ENCODE measurements around the gene TPCN1.

The TPCN1 gene

GRCh38 chr12:113284751-113285150 lies 63.5 kb downstream of the TPCN1 start:
- Histone ChIP-seq H3K23ac (ENCODE audit: low read length in 2 of 2) (no peak overlapping the region), H3K9ac (ENCODE audit: low read length) (no peak overlapping the region), H3K79me1 (replicated peaks; ENCODE audit: low read length, poor library complexity, severe bottlenecking) (peaks cover 1% of the 10 kb centered on the region), H2BK120ac (ENCODE audit: low read depth, low read length) (no peak overlapping the region), H3K36me3 (ENCODE audit: control insufficient read depth in 1 of 2, insufficient read depth in 2 of 2, low read depth in 1 of 2, low read length in 2 of 2) (peaks cover 58 to 65% of the 10 kb centered on the region in 2 experiments), H2BK5ac (ENCODE audit: low read depth, low read length, poor library complexity, severe bottlenecking) (no peak overlapping the region), H2AFZ (ENCODE audit: low read depth, low read length) (no peak overlapping the region), H2BK15ac (ENCODE audit: low read depth, poor library complexity, severe bottlenecking) (no peak overlapping the region), H3K18ac (ENCODE audit: low read depth in 1 of 2, low read length in 2 of 2) (no peak overlapping the region), H2BK12ac (ENCODE audit: low read length in 2 of 2) (no peak overlapping the region), H3K4ac (ENCODE audit: low read depth in 1 of 2, low read length in 2 of 2) (no peak overlapping the region), H3K9me3 (ENCODE audit: control insufficient read depth, low read length) (no peaks in the 10 kb centered on the region), H4K91ac (ENCODE audit: low read length) (no peak overlapping the region), H3K27me3 (ENCODE audit: control insufficient read depth in 1 of 2, insufficient read depth in 1 of 2, low read length in 2 of 2) (no peaks in the 10 kb centered on the region), H3K27ac (ENCODE audit: low read length, poor library complexity, severe bottlenecking) (no peak overlapping the region), H2AK5ac (ENCODE audit: low read length, severe bottlenecking) (no peak overlapping the region), H3K4me1 (ENCODE audit: control insufficient read depth, insufficient read depth, low read depth, low read length) (peaks cover 11% of the 10 kb centered on the region), H3K4me3 (ENCODE audit: insufficient read depth in 1 of 2, low read depth in 1 of 2, low read length in 2 of 2) (no peak overlapping the region), H3K14ac (ENCODE audit: low read length in 2 of 2) (no peak overlapping the region), H3K4me2 (ENCODE audit: low read length, poor library complexity, severe bottlenecking) (no peak overlapping the region), H4K8ac (ENCODE audit: low read length) (no peak overlapping the region)
- DNase-seq, result no peak
- 73% methylated on average over 13 of the region's 13 CpGs for WGBS

GRCh38 chr12:113285679-113286610 lies 64.7 kb downstream of the TPCN1 start:
- H3K79me1 ChIP-seq (replicated peaks; ENCODE audit: low read length, poor library complexity, severe bottlenecking), result peaks cover 1% of the 10 kb centered on the region
- WGBS, result 87% methylated on average over 22 of the region's 22 CpGs
- H3K4me1 ChIP-seq (ENCODE audit: control insufficient read depth, insufficient read depth, low read depth, low read length), result peaks cover 11% of the 10 kb centered on the region
- H3K4ac ChIP-seq (ENCODE audit: low read depth in 1 of 2, low read length in 2 of 2), result peak overlapping the region in 1 of 2 experiments; percentile 65
- no peak overlapping the region for H2BK5ac ChIP-seq (ENCODE audit: low read depth, low read length, poor library complexity, severe bottlenecking)
- H3K4me2 ChIP-seq (ENCODE audit: low read length, poor library complexity, severe bottlenecking), result no peak overlapping the region
- no peak overlapping the region for H4K91ac ChIP-seq (ENCODE audit: low read length)
- no peak overlapping the region for H3K9ac ChIP-seq (ENCODE audit: low read length)
- H4K8ac ChIP-seq (ENCODE audit: low read length), result no peak overlapping the region
- H2AFZ ChIP-seq (ENCODE audit: low read depth, low read length), result no peak overlapping the region
- H3K36me3 ChIP-seq (ENCODE audit: control insufficient read depth in 1 of 2, insufficient read depth in 2 of 2, low read depth in 1 of 2, low read length in 2 of 2), result peaks cover 65 to 70% of the 10 kb centered on the region in 2 experiments
- H3K18ac ChIP-seq (ENCODE audit: low read depth in 1 of 2, low read length in 2 of 2), result no peak overlapping the region
- H3K14ac ChIP-seq (ENCODE audit: low read length in 2 of 2), result no peak overlapping the region
- peak overlapping the region in 1 of 2 experiments; percentile 34 for H3K23ac ChIP-seq (ENCODE audit: low read length in 2 of 2)
- no peak overlapping the region for H2BK120ac ChIP-seq (ENCODE audit: low read depth, low read length)
- H3K4me3 ChIP-seq (ENCODE audit: insufficient read depth in 1 of 2, low read depth in 1 of 2, low read length in 2 of 2), result no peak overlapping the region
- H3K27me3 ChIP-seq (ENCODE audit: control insufficient read depth in 1 of 2, insufficient read depth in 1 of 2, low read length in 2 of 2), result no peaks in the 10 kb centered on the region
- no peak overlapping the region for H2AK5ac ChIP-seq (ENCODE audit: low read length, severe bottlenecking)
- DNase-seq, result no peak
- no peaks in the 10 kb centered on the region for H3K9me3 ChIP-seq (ENCODE audit: control insufficient read depth, low read length)
- H3K27ac ChIP-seq (ENCODE audit: low read length, poor library complexity, severe bottlenecking), result no peak overlapping the region
- no peak overlapping the region for H2BK12ac ChIP-seq (ENCODE audit: low read length in 2 of 2)
- no peak overlapping the region for H2BK15ac ChIP-seq (ENCODE audit: low read depth, poor library complexity, severe bottlenecking)

- Histone ChIP-seq H3K27ac (ENCODE audit: low read length, poor library complexity, severe bottlenecking) (no peak overlapping the region), H2AK5ac (ENCODE audit: low read length, severe bottlenecking) (no peak overlapping the region), H3K36me3 (ENCODE audit: control insufficient read depth in 1 of 2, insufficient read depth in 2 of 2, low read depth in 1 of 2, low read length in 2 of 2) (peaks cover 67 to 74% of the 10 kb centered on the region in 2 experiments), H2BK12ac (ENCODE audit: low read length in 2 of 2) (no peak overlapping the region), H3K4me1 (ENCODE audit: control insufficient read depth, insufficient read depth, low read depth, low read length) (peaks cover 11% of the 10 kb centered on the region), H3K14ac (ENCODE audit: low read length in 2 of 2) (no peak overlapping the region), H3K9me3 (ENCODE audit: control insufficient read depth, low read length) (no peaks in the 10 kb centered on the region), H4K8ac (ENCODE audit: low read length) (no peak overlapping the region), H3K4me2 (ENCODE audit: low read length, poor library complexity, severe bottlenecking) (no peak overlapping the region), H2BK5ac (ENCODE audit: low read depth, low read length, poor library complexity, severe bottlenecking) (no peak overlapping the region), H3K4ac (ENCODE audit: low read depth in 1 of 2, low read length in 2 of 2) (no peak overlapping the region), H4K91ac (ENCODE audit: low read length) (no peak overlapping the region), H3K18ac (ENCODE audit: low read depth in 1 of 2, low read length in 2 of 2) (no peak overlapping the region), H3K79me1 (replicated peaks; ENCODE audit: low read length, poor library complexity, severe bottlenecking) (peaks cover 1% of the 10 kb centered on the region), H2BK15ac (ENCODE audit: low read depth, poor library complexity, severe bottlenecking) (no peak overlapping the region), H2AFZ (ENCODE audit: low read depth, low read length) (no peak overlapping the region), H3K9ac (ENCODE audit: low read length) (no peak overlapping the region), H3K27me3 (ENCODE audit: control insufficient read depth in 1 of 2, insufficient read depth in 1 of 2, low read length in 2 of 2) (no peaks in the 10 kb centered on the region), H2BK120ac (ENCODE audit: low read depth, low read length) (no peak overlapping the region), H3K4me3 (ENCODE audit: insufficient read depth in 1 of 2, low read depth in 1 of 2, low read length in 2 of 2) (no peak overlapping the region), H3K23ac (ENCODE audit: low read length in 2 of 2) (no peak overlapping the region)
- 93% methylated on average over 11 of the region's 11 CpGs for WGBS
- DNase-seq, result no peak
These were observed 65.4 kb downstream of the TPCN1 start for GRCh38 chr12:113286712-113287111.

- peaks cover 1% of the 10 kb centered on the region for H3K79me1 ChIP-seq (replicated peaks; ENCODE audit: low read length, poor library complexity, severe bottlenecking)
- no peak overlapping the region for H3K4me2 ChIP-seq (ENCODE audit: low read length, poor library complexity, severe bottlenecking)
- peaks cover 11% of the 10 kb centered on the region for H3K4me1 ChIP-seq (ENCODE audit: control insufficient read depth, insufficient read depth, low read depth, low read length)
- no peak overlapping the region for H2AK5ac ChIP-seq (ENCODE audit: low read length, severe bottlenecking)
- H3K4me3 ChIP-seq (ENCODE audit: insufficient read depth in 1 of 2, low read depth in 1 of 2, low read length in 2 of 2), result no peak overlapping the region
- H2BK12ac ChIP-seq (ENCODE audit: low read length in 2 of 2), result no peak overlapping the region
- no peak for DNase-seq
- H2AFZ ChIP-seq (ENCODE audit: low read depth, low read length), result no peak overlapping the region
- H3K27ac ChIP-seq (ENCODE audit: low read length, poor library complexity, severe bottlenecking), result no peak overlapping the region
- H2BK15ac ChIP-seq (ENCODE audit: low read depth, poor library complexity, severe bottlenecking), result peak overlapping the region; percentile 80
- no peak overlapping the region for H3K23ac ChIP-seq (ENCODE audit: low read length in 2 of 2)
- H4K8ac ChIP-seq (ENCODE audit: low read length), result no peak overlapping the region
- H2BK120ac ChIP-seq (ENCODE audit: low read depth, low read length), result no peak overlapping the region
- no peak overlapping the region for H2BK5ac ChIP-seq (ENCODE audit: low read depth, low read length, poor library complexity, severe bottlenecking)
- 97% methylated on average over 21 of the region's 21 CpGs for WGBS
- no peak overlapping the region for H3K14ac ChIP-seq (ENCODE audit: low read length in 2 of 2)
- no peak overlapping the region for H3K9ac ChIP-seq (ENCODE audit: low read length)
- peaks cover 67 to 77% of the 10 kb centered on the region in 2 experiments for H3K36me3 ChIP-seq (ENCODE audit: control insufficient read depth in 1 of 2, insufficient read depth in 2 of 2, low read depth in 1 of 2, low read length in 2 of 2)
- no peak overlapping the region for H3K18ac ChIP-seq (ENCODE audit: low read depth in 1 of 2, low read length in 2 of 2)
- H3K27me3 ChIP-seq (ENCODE audit: control insufficient read depth in 1 of 2, insufficient read depth in 1 of 2, low read length in 2 of 2), result no peaks in the 10 kb centered on the region
- H3K9me3 ChIP-seq (ENCODE audit: control insufficient read depth, low read length), result no peaks in the 10 kb centered on the region
- H4K91ac ChIP-seq (ENCODE audit: low read length), result no peak overlapping the region
- no peak overlapping the region for H3K4ac ChIP-seq (ENCODE audit: low read depth in 1 of 2, low read length in 2 of 2)
These were observed 66.1 kb downstream of the TPCN1 start for GRCh38 chr12:113287146-113287898.

Measured in mesenchymal stem cell (in vitro differentiated cells and primary cell).